ENCODE measurements around the gene GRB10.

DNA sequence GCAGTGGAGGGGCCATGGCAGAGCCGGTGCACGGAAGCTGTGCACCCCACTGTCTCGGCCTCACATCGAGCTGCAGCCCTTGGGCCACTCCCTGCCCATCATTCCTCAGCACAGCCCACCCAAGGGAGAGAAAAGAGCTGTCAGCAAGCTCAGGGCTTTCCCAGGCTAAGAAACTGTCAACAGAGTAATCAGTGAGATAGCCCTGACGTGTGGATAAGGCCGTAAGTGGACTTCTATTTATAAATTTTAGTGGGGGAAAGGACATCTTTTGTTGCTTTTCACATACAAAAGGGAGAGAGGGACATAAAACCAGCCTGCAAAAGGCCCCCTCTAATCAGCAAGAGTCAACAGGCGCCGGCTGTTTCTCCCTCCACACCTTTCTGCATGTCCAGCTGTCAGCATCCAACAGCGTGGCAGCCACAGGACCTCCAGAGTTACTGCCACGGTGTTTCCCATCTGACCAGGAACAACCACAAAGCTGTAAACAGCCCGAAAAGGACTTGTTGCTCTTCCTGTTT lies 160.7 kb downstream of the GRB10 start:
- TF ChIP-seq, protein P1, sequence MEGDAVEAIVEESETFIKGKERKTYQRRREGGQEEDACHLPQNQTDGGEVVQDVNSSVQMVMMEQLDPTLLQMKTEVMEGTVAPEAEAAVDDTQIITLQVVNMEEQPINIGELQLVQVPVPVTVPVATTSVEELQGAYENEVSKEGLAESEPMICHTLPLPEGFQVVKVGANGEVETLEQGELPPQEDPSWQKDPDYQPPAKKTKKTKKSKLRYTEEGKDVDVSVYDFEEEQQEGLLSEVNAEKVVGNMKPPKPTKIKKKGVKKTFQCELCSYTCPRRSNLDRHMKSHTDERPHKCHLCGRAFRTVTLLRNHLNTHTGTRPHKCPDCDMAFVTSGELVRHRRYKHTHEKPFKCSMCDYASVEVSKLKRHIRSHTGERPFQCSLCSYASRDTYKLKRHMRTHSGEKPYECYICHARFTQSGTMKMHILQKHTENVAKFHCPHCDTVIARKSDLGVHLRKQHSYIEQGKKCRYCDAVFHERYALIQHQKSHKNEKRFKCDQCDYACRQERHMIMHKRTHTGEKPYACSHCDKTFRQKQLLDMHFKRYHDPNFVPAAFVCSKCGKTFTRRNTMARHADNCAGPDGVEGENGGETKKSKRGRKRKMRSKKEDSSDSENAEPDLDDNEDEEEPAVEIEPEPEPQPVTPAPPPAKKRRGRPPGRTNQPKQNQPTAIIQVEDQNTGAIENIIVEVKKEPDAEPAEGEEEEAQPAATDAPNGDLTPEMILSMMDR (IDR thresholded peaks at IDR 0.05), result no peak
- TF ChIP-seq POLR2A (IDR thresholded peaks at IDR 0.05), result no peak

Data from testis (tissue), 2 donors.